ENCODE measurements around the gene TFDP2.
"Not testable (repeated sequence)": the region's sequence is repeated elsewhere in the genome, so short reads cannot be mapped to it uniquely, and the experiment has no call there.

The TFDP2 gene

DNA sequence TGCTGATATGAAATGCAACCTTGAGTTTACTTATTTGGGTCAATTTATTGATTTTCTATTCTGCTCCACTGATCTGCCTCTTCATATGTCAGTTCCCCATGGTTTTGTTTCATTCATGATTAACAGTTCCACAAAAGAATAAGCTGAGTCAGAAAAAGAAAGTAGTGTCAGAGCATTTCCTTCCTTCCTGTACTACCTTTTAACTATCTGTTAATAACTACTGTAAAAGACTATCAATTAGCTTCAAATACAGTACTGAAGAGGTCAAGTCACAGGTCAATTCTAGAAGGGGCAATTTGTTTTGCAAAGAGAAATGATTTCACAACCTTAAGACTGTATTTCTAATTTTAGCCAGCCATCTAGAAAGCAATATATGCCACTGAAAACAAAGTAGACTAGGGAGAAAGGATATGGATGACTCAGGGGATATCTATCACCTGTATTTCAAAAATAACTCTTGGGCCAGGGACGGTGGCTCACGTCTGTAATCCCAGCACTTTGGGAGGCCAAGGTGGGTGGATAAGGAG, 129.5 kb downstream of the TFDP2 start:
- no peak for DNase-seq

DNA sequence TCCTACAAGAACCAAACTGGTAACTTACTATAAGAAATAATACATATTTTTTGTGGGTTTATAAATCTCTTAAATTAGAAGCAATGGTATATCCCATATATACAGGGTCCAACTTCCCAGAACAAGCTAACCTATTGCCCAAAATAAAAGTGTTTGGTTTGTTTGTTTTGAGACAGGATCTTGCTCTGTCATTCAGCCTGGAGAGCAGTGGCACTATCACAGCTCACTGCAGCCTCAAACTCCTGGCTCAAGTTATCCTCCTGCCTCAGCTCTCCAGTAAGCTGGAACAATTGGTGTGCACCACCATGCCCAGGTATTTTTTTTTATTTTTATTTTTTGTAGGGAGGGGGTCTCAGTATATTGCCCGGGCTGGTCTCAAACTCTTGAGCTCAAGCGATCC, 135.4 kb downstream of the TFDP2 start:
- DNase-seq: no peak

DNA sequence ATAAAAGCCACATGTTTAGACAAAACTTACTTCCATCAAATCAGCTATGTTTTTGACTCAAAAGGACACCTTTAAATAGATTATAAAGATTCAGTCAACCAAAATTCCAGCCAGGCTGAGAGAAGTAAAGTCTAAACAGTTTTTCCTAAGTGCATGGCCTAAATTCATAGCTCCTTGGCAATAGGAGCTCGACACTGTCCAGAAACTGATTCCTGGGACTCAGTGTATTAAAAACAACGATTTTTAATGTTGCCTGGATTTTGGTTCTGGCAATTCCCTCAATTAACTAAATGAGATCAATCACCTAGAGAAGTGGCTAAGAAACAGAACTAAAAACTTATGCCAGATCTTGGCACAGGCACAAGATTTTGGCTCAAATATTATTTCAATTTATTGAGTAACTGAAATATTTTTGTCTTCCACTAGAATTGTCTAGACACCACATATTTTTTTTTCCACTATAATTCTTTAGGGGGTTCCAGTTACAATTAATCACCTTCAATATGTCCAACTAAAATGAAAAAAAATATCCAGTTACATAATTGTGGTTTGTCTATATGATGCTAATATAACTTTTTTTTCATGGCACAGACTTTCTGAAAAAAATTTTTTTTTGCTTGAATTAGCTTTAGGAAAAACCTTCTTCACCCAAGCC, 135.9 kb downstream of the TFDP2 start:
- DNase-seq: no peak

DNA sequence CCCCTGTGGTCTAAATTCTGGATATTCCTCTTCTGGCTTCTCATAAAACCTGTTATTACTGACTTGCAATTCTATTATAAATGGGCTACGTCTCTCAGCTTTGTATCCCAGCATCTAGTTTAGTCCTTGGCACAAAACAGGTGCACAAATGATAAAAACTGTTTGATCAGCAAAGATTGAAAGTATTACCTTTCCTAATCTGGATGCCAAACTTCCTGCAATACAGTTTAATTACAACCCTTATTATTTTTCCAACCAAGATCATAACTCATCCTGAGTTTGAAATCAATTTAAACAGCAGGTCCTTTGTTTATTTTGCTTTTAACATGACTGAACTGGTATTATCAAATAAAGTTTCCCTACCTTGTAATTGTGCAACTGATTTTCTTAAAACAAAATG, 140.3 kb downstream of the TFDP2 start:
- no peak for DNase-seq

DNA sequence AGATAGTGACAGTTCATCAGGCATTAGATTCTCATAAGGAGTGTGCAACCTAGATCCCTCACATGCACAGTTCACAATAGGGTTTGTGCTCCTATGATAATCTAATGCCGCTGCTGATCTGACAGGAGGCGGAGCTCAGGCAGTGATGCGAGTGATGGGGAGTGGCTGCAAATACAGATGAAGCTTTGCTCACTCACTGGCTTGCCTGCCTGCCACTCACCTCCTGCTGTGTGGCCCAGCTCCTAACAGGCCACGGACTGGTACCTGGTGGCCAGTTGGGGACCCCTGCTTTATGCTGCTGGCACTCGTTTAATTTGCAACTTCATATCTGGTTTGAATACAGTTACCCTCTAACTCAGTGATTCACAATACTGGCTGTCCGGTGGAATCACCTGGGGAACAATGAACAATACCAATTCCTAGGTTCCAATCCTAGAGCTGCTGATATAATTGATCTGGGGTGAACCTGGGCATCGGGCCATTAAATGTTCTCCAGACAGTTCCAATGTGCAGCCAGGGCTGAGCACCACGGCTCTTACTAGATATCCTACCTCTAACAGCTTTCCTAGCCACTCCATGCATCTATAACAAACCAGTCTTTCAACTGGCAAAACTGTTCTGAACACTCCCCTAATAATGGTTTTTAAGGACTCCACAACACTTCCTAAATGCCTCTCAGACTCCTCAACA, 141.5 kb downstream of the TFDP2 start:
- DNase-seq: no peak

DNA sequence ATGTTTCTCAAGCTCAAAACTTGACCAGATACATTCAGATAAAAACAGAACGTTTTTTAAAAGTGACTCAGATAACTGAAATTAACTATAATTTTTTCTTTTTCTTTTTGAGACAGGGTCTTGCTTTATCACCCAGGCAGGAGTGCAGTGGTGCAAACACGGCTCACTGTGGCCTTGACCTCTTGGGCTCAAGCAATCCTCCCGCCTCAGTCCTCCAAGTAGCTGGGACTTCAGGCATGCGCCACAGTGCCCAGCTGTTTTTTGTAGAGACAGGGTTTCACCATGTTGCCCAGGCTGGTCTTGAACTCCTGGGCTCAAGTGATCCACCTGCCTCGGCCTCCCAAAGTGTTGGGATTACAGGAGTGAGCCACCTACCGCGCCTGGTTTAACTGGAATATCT, 144.4 kb downstream of the TFDP2 start:
- DNase-seq: not testable (repeated sequence)

DNA sequence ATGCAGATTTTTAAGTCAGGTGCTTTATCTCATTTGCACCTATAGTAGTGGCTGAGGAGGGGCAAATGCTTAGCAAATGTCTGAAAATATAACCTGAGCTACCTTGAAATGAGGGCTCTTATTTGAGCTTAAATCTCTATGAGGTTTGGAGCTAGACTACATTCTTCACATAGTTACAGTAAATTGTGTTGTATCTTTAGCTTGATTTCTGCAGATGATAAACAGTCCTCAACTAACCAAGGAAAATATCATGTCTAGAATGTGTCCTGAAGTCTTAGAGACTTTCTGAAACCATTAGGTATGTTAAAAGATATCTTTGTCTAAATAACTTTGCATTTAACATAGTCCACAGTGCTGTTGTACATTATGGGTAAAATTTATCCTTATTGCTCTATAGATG, 145.3 kb downstream of the TFDP2 start:
- no peak for DNase-seq

DNA sequence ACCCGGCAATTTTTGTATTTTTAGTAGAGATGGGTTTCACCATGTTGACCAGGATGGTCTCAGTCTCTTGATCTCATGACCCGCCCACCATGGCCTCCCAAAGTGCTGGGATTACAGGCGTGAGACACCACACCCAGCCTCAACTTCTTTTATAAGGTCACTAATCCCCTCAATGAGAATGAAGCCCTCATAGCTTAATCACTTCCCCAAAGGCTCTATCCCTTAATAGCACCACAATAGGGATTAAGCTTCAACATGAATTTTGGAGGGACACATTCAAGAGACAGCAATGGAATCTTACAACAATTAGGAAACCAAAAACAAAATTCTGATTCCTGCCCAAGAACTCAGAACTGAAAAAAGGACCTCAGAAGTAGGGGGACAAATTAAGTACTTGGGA, 146.1 kb downstream of the TFDP2 start:
- no peak for DNase-seq

DNA sequence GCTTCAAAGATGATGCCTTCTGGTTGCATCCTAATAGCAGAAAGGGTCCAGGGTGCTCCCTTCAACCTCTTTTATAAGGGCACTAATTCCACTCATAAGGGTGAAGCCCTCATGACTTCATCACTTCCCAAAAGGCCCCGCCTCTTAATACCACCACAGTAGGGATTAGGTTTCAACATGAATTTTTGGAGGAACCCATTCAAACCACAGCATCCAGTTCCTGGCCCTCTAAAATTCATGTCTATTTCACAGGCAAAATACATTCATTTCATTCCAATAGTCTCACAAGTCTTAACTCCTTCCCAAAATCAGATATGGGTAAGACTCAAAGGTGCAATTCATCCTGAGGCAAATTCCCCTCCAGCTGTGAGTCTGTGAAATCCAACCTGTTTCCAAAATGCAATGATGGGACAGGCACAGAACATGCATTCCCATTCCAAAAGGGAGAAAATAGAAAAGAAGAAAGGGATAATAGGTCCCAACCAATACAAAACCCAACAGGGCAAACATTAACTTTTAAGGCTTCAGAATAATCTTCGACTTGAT, 148.9 kb downstream of the TFDP2 start:
- DNase-seq: no peak

DNA sequence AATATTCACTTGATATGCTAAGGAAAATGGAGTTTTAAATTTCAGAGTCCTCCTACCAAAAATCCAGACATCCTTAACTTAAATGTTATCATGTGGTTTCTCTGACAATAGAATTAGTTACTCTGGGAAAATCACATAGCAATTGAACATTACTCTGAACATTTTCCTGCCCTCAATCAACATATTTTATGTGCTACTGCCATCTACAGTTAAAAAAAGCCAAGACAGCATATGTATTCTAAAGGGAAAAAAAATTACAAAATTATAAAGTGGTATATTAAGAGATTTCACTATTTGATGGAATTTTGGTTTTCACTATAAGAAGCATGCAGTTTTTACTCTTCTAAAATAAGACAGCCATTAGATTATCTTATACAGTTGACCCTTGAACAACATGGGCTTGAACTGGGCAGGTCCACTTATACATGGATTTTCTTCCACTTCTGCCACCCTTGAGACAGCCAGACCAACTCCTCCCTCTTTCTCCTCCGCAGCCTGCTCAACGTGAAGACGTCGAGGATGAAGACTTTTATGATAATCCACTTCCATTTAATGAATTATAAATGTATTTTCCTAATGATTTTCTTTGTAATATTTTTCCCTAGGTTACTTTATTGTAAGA, 150.6 kb downstream of the TFDP2 start:
- no peak for DNase-seq

DNA sequence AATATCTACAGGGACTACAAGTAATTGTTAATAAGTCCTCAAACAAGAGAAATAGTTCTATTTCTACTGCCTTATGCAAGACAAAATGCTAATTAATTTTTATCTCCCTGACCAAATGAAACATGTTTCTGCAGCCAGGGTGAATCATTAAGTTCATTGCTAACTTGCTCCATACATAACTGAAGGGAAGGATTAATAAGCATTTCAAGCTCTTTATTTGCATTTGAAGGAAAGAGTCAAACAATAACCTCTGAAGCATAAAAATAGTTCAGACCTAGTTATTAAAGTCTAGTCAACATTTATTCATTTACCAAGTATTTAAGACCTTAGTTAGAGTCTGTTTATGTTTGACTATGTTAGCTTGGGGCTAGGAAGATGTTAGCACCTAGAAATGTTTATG, 152.9 kb downstream of the TFDP2 start:
- no peak for DNase-seq

DNA sequence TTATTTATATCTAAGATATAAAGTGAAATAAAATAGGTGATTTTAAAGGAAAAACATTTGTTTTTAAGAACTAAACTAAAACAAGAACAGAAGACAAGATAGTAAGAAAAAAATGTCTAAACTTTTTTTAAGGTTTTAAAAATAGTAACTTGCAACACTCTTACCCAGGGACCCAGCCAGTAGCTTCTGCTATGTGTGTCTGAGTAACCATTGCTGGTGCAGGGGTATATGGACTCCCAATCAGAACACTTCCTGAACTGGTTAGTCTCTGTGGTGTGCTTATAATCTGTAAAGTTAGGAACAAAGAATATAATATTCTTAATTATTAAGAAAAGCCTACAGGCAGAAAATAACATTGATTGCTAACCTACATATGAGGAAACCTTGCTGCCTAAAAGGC, 154.5 kb downstream of the TFDP2 start:
- DNase-seq: no peak

DNA sequence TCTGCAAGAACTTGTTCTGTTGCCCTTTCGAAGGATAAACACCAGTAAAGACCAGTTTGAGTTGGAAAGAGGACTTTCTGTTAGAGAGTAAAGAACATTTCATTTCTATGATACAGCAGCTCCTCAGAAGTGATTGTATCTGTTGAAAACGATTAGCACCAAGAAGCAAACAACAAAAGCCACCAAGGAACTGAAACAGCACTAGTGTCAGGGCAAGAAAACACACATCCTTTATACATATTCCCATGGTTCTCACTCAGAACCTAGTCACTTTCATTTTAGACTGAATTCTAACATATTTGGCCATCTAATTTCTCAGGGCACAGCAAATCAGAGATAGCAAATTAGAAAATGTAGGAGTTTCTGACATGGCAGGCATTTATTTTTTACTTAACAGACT, 156.8 kb downstream of the TFDP2 start:
- DNase-seq: no peak

DNA sequence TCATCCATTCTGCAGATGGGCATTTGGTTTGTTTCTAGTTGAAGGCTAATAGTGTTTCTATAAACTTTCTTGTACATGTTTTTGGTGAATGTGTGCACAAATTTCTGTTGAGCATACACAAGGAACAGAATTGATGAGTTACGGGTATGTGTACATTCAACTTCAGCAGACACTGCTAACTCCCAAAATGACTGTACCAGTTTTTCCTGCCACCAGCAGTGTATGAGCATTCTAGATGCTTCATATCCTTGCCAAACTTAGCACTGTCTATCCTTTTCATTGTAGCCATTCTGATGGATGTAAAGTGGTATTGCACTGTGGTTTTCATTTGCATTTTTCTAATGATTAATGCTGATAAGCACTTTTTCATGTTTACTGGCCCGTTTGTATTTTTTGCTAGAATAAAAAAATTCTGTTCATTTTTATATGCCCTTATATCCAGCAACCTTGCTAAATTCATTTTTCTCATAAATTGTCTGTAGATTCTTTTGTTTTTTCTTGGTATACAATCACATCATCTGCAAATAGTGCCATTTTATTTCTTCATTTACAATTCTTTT, 162.7 kb downstream of the TFDP2 start:
- DNase-seq: no peak

DNA sequence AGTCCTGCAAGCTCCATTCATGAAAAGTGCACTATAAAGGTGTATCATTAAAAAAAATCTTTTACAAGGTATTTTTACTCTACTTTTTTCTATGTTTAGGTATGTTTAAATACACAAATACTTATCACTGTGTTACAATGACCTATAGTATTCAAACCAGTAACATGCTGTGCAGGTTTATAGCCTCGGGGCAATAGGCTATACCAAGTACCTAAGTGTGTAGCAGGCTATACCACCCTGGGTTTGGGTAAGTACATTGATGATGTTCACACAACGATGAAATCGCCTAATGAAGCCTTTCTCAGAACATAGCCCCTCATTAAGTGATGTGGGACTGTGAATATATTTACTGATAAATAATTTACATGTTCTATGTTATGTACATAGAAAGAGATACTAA, 168.3 kb downstream of the TFDP2 start:
- DNase-seq: no peak

DNA sequence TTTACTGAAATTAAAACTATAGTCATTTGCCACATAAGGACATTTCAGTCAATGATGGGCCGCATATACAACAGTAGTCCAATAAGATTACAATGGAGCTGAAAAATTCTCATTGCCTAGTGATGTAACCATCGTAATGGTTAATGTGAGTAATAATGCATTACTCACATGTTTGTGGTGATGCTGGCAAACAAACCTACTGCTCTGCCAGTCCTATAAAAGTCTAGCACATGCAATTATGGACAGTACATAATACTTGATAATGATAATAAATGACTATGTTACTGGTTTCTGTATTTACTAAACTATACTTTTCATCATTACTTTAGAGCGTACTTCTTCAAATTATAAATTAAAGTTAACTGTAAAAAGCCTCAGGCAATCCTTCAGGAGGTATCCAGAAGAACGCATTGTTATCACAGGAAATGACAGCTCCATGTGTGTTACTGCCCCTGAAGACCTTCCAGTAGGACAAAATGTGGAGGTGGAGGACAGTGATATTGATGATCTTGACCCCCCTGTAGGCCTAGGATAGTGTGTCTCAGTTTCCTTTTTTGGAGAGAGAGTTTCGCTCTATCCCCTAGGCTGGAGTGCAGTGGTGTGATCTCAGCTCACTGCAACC, 170.2 kb downstream of the TFDP2 start:
- DNase-seq: no peak

DNA sequence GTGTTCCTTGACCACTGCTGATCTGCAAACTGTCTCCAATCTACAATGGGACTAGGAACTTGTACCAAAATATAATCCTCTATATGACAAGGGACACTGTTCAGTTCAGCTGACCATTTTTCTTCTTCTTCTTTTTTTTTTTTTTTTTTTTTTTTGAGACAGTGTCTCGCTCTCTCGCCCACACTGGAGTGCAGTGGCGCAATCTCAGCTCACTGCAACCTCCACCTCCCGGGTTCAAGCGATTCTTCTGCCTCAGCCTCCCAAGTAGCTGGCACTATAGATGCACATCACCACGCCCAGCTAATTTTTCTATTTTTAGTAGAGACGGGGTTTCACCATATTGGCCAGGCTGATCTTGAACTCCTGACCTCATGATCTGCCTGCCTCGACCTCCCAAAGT, 174.6 kb downstream of the TFDP2 start:
- not testable (repeated sequence) for DNase-seq

DNA sequence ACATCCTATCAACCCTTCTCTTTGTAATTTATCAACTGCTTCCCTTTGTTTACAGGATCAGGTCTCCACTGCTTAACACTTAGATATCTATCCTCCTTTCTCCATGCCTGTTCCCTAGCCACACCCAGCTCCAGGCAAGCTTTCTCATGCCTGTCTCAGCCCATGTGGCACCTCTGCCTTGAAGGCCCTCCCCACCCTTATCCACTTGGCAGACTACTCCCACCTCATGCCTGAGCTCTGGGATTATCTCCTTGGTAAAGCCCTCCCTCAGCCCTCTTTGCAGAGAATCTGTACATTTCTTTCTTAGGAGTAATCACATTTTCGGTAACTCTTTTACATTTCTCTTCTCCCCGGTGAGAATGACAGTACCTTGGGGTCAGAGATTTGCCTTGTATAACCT, 176.9 kb downstream of the TFDP2 start:
- DNase-seq: no peak

DNA sequence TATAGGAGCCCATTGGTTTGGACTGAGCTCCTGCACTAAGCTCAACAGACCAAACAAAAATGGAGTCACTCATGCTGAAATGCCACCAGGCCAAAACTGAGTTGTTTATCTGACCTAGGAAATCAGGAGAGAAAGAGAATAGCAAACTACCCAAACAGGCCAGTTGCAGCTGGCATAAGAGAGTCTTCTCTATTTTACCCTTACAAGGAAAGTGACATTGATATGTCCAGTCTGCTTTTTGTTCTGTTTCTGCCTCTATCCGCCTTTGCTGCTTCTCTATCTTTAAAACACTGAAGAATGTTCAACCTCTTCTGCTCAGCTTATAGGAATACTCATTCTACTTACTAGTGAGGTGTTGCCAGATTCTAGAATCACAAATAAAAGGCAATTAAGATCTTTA, 177.8 kb downstream of the TFDP2 start:
- DNase-seq: no peak

DNA sequence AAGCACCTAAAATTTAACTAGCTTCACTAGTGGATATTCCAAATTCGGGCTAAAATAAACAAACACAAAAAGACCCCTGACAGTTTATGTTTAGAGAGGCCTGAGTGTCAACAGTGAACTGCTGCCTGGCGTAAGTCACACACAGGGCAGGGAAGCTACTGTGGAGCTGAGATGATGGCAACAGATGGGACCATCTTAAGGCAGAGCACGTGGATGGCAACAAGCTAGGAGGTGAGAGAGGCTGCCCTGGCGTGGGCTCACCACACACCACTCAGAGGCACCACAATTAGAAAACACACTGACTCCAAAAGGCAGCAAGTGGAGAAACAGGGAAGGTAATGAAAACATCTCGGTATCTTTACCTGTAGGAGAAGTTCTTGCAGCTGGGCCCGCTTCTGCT, 179.6 kb downstream of the TFDP2 start:
- DNase-seq: no peak

DNA sequence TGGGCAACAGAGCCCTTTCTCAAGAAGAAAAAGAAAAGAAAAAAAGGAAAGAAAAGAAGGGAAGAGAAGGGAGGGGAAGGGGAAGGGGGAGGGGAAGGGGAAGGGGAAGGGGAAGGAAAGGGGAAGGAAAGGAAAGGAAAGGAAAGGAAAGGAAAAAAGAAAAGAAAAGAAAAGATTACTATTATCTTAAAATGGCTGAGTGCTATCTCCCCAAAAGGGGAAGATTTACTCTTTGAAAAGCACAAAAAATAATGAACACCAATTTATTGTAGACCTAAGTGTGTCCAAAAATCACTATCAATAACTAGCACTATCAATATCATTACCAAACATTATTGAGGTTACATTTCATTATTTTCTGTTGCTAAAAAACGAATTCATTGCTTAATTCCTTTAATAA, 183.9 kb downstream of the TFDP2 start:
- DNase-seq: no peak

DNA sequence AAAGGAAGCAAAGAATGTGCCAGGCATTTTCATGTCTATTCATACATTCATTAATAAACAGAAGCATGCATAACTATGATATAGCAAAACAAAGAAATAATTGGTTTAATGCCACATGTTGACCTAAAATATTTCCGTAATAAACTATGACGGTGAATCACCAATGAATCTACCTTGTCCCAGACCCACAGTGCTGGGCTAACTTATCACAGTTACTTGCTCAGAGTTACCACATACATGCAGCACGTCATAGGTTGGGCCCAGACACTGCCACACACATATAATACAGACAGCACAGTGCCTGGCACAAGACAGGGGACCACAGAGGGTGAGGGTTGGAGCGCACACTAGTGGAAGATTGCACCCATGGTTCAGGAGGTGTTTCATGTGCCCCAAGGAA, 186.0 kb downstream of the TFDP2 start:
- DNase-seq: no peak

DNA sequence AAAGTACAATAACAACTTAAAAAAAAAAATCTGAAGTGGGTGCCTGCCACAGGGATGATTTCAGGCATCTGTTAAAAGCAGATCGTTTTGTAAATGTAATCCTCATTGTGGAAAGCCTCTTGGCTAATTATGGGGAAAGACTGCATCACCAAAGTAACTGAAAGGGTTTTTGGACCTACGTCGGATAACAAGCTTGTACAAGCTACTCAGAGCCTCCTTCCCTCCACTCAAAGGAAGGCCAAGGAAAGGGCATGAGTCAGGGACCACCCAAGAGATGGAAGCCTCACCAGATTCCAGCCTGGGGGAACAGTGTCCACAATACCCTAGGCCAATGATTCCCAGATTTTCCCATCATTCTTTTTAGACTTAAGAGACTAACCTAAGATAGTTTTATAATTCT, 188.6 kb downstream of the TFDP2 start:
- DNase-seq: no peak

Measured in T-helper 9 cell (primary cell).